Activated CD8-positive, alpha-beta T cell treated with anti-CD3 and anti-CD28 coated beads, Interleukin-2, amount 10 ng/mL, durations not matched to agents 7 days and 5 days (primary cell): ENCODE measurements around the gene KRT28. TPM values are rescaled to one million over a fixed set of nuclear protein-coding genes. Genes with fewer than 3 reads are reported as not detected.

ENCODE experiments used
- ATAC-seq: fragments of 150-1000 bp; cut with Tn5 transposase; one replicate; pipeline ENCODE4 v1.10.0; 2021; ENCODE audit warnings: moderate library complexity
- CTCF ChIA-PET: fragments of 350-600 bp; sonication (Branson Sonifier 250); formaldehyde crosslinking; loops from one replicate; lab custom pipeline; 2021; ENCODE audit warnings: antibody characterized with exemption; lab: Charles Lee
- POLR2A ChIA-PET: fragments of 350-600 bp; sonication (Branson Sonifier 250); formaldehyde crosslinking; loops from one replicate; lab custom pipeline; 2021; ENCODE audit warnings: antibody characterized with exemption; lab: Charles Lee
- DNase-seq: peaks from one replicate; pipeline ENCODE4 v3.0.0-alpha.2; 2020
- H3K27ac Mint-ChIP-seq: one replicate; pipeline ENCODE4 v1.8.0; 2021; ENCODE audit warnings: mild to moderate bottlenecking, mixed read lengths
- H3K27me3 Mint-ChIP-seq: one replicate; pipeline ENCODE4 v1.8.0; 2021; ENCODE audit warnings: low read depth, mixed read lengths
- H3K36me3 Mint-ChIP-seq: one replicate; pipeline ENCODE4 v1.8.0; 2021; ENCODE audit warnings: low read depth, mixed read lengths
- H3K4me1 Mint-ChIP-seq: one replicate; pipeline ENCODE4 v1.8.0; 2021; ENCODE audit warnings: low read depth, mixed read lengths
- H3K4me3 Mint-ChIP-seq: one replicate; pipeline ENCODE4 v1.8.0; 2021; ENCODE audit warnings: mild to moderate bottlenecking, mixed read lengths
- H3K9me3 Mint-ChIP-seq: one replicate; pipeline ENCODE4 v1.8.0; 2022; ENCODE audit warnings: mixed read lengths; ENCODE audit not compliant: insufficient read depth
- total RNA-seq, 2 experiments: library from RNA; stranded (reverse); gene quantifications; one replicate each; pipeline ENCODE4 v1.2.3, GENCODE V29; 2021

Gene KRT28
- total RNA-seq, 2 experiments from 2014 or later: not detected

DNA sequence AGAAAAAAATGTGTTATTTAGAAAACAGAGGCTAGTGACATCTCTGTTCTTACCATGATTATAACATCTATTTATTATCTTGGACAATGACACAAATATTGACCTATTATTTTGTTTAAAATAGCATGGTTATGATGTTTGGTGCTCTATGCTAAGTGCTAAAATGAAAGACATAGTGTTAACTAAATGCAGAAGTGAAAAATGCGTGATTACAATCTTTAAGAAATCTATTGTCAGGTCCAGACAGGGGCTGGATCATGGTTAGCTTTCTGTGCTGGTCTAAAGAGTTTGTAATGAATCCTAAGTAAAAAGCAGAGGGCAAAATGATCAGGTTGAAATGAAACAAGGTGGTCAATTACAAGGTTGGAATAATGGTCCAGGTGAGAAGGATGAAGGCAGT, 622 bp upstream of the KRT28 start:
- no peak for ATAC-seq

GRCh38 chr17:40796846-40797245, 2.9 kb downstream of the KRT28 start:
- Mint-ChIP-seq H3K27ac (no peak overlapping the region), H3K36me3 (no peaks in the 10 kb centered on the region), H3K9me3 (no peaks in the 10 kb centered on the region), H3K4me1 (no peaks in the 10 kb centered on the region), H3K4me3 (no peak overlapping the region), H3K27me3 (peaks cover 25% of the 10 kb centered on the region)
- DNase-seq (no peak), ATAC-seq (no peak)
- ChIA-PET POLR2A (no interaction called here), CTCF (no interaction called here)

More for the DNA sequence above, 622 bp upstream of the KRT28 start:
- DNase-seq: no peak
- peaks cover 3% of the 10 kb centered on the region for H3K4me1 Mint-ChIP-seq
- ChIA-PET CTCF (no interaction called here), POLR2A (no interaction called here)
- H3K9me3 Mint-ChIP-seq: no peaks in the 10 kb centered on the region
- no peak overlapping the region for H3K4me3 Mint-ChIP-seq
- peaks cover 32% of the 10 kb centered on the region for H3K27me3 Mint-ChIP-seq
- H3K36me3 Mint-ChIP-seq: no peaks in the 10 kb centered on the region
- H3K27ac Mint-ChIP-seq: no peak overlapping the region

GRCh38 chr17:40795019-40795667, 4.6 kb downstream of the KRT28 start:
- CTCF ChIA-PET: no interaction called here
- H3K9me3 Mint-ChIP-seq: no peaks in the 10 kb centered on the region
- H3K4me3 Mint-ChIP-seq: no peak overlapping the region
- DNase-seq: no peak
- ATAC-seq: no peak
- no peak overlapping the region for H3K27ac Mint-ChIP-seq
- peaks cover 25% of the 10 kb centered on the region for H3K27me3 Mint-ChIP-seq
- no peaks in the 10 kb centered on the region for H3K36me3 Mint-ChIP-seq
- no peaks in the 10 kb centered on the region for H3K4me1 Mint-ChIP-seq
- POLR2A ChIA-PET: no interaction called here

- POLR2A ChIA-PET: no interaction called here
- H3K9me3 Mint-ChIP-seq: no peaks in the 10 kb centered on the region
- no peak overlapping the region for H3K4me3 Mint-ChIP-seq
- H3K36me3 Mint-ChIP-seq: no peaks in the 10 kb centered on the region
- no peak for DNase-seq
- H3K4me1 Mint-ChIP-seq: no peaks in the 10 kb centered on the region
- H3K27ac Mint-ChIP-seq: no peak overlapping the region
- H3K27me3 Mint-ChIP-seq: peaks cover 24% of the 10 kb centered on the region
- CTCF ChIA-PET: no interaction called here
- no peak for ATAC-seq
Observed at GRCh38 chr17:40794466-40794865, 5.3 kb downstream of the KRT28 start.

- DNase-seq (no peak), ATAC-seq (no peak)
- Mint-ChIP-seq H3K4me3 (no peak overlapping the region), H3K9me3 (no peaks in the 10 kb centered on the region), H3K36me3 (no peaks in the 10 kb centered on the region), H3K27me3 (peaks cover 22% of the 10 kb centered on the region), H3K4me1 (no peaks in the 10 kb centered on the region), H3K27ac (no peak overlapping the region)
- ChIA-PET CTCF (no interaction called here), POLR2A (no interaction called here)
Observed at GRCh38 chr17:40793832-40794231, 5.9 kb downstream of the KRT28 start.

DNA sequence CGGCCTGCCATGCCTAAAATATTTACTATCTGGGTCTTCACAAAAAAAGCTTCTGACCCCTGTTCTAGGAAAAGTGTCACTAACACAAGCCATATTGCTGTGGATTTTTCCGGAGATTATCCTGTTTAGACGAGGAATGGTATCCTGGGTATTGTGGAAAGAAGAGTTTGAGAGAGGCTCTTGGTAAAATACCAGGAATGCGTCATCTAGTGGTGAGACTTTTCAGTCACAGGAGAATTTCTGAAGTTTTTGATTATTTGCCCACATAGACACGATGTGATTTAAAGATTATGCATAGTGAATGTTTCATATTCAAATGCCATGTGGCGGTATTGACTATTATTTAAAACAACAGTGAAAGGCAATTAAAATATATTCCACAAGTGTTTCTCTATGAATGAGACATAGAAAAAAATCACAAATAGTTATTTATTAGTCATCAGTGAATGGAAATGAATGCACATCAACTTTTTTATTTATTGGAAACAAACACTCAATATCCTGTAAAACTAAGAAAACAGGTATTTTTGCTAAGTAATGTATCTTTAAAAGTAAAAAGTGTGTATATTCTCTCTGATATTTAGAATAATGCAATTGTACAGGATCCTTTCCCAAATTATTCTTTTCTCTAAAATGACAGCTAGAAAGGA, 7.8 kb downstream of the KRT28 start:
- ATAC-seq: no peak
- ChIA-PET CTCF (interaction anchor here (0.8 to 1.2 kb wide), 2 partner anchors 172 to 176 kb away, joined by 3 read pairs; no protein-coding TSS in a partner anchor), POLR2A (no interaction called here)

GRCh38 chr17:40791111-40791510, 8.6 kb downstream of the KRT28 start:
- no peak for ATAC-seq
- DNase-seq: no peak
- no peak overlapping the region for H3K27ac Mint-ChIP-seq
- no peaks in the 10 kb centered on the region for H3K9me3 Mint-ChIP-seq
- H3K4me3 Mint-ChIP-seq: no peak overlapping the region
- H3K36me3 Mint-ChIP-seq: no peaks in the 10 kb centered on the region
- H3K27me3 Mint-ChIP-seq: peaks cover 19% of the 10 kb centered on the region
- ChIA-PET CTCF (interaction anchor here (0.8 to 1.2 kb wide), 2 partner anchors 171 to 175 kb away, joined by 3 read pairs; no protein-coding TSS in a partner anchor), POLR2A (no interaction called here)
- H3K4me1 Mint-ChIP-seq: no peaks in the 10 kb centered on the region

More for the DNA sequence above, 7.8 kb downstream of the KRT28 start:
- Mint-ChIP-seq H3K4me1 (no peaks in the 10 kb centered on the region), H3K4me3 (no peak overlapping the region), H3K27ac (no peak overlapping the region), H3K27me3 (peaks cover 21% of the 10 kb centered on the region), H3K9me3 (no peaks in the 10 kb centered on the region), H3K36me3 (no peaks in the 10 kb centered on the region)
- DNase-seq: no peak

DNA sequence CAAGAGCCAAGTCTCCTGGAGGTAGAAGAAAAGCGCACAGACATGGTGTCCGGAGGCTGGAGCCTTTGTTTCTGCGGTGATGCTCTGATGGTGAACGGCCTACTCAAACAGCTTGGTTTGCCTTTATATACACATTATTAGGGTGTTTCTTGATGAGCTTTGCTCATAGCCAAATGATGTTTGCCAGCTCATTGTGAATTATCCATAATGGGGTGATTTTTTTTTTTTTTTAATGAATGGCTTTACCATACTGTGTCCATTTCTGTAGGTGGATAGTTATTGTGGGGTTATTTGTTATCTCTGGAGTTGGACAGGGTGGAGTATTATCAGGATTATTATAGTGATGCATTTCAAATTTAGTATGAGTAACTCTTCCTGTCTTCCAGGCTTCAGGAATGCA, 17.3 kb downstream of the KRT28 start, which contains the start of gene KRT27:
Gene KRT27 (minus strand): TSS at position 101 of the 400 bp plus-strand sequence. CDS start 57 bp downstream, at position 44.
- H3K27me3 Mint-ChIP-seq: peaks cover 31% of the 10 kb centered on the region
- CTCF ChIA-PET: no interaction called here

DNA sequence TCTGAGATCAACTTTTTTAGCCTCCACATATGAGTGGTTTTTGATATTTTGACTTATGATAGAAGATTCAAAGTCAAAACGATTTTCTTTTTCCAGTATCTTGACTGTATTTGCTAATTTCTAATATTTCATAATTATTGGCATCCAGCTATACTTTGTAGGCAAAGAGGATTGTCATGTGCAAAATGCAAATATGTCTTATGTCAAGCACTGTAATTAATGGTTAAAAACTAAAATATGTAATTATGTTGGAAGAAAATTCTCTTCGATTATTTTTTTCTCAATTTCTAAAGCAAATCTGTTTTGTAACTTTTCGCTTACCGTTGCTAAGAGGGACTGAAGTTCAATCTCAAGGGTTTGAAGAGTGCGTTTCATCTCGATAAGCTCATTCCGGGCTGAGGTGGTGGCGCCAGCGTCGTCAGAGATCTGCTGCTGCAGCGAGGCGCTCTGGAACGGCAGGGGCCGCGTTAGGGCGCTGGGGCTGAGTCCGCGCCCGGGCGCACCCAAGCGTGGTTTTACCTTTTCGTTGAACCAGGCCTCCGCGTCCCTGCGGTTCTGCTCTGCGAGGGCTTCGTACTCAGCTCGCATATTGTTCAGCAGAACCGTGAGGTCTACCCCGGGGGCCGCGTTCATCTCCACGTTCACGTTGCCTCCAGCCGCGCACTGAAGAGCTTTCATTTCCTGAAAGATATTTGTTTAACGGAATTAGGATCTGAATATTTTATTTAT, 20.4 kb downstream of the KRT28 start:
- Mint-ChIP-seq H3K4me3 (peak overlapping the region; percentile 29), H3K9me3 (no peaks in the 10 kb centered on the region), H3K36me3 (no peaks in the 10 kb centered on the region), H3K4me1 (no peaks in the 10 kb centered on the region), H3K27ac (no peak overlapping the region), H3K27me3 (peaks cover 49% of the 10 kb centered on the region)
- DNase-seq (no peak), ATAC-seq (no peak)
- ChIA-PET POLR2A (no interaction called here), CTCF (interaction anchor here (0.7 to 1.0 kb wide), 2 partner anchors 160 to 1266 kb away, joined by 3 to 4 read pairs; no protein-coding TSS in a partner anchor)

More for the DNA sequence above, 17.3 kb downstream of the KRT28 start, which contains the start of gene KRT27:
- Mint-ChIP-seq H3K4me1 (no peaks in the 10 kb centered on the region), H3K27ac (no peak within 1 kb of the TSS), H3K4me3 (no peak within 1 kb of the TSS), H3K9me3 (no peaks in the 10 kb centered on the region), H3K36me3 (no peaks in the 10 kb centered on the region)
- DNase-seq: no peak
- ATAC-seq: no peak
- POLR2A ChIA-PET: no interaction called here

- CTCF ChIA-PET: no interaction called here
- ATAC-seq: no peak
- peaks cover 52% of the 10 kb centered on the region for H3K27me3 Mint-ChIP-seq
Observed at GRCh38 chr17:40778461-40778860, 21.3 kb downstream of the KRT28 start.

GRCh38 chr17:40777971-40778370, 21.8 kb downstream of the KRT28 start:
- ChIA-PET POLR2A (interaction anchor here (0.6 kb wide), 1 partner anchor 296 kb away, joined by 3 read pairs; no protein-coding TSS in a partner anchor), CTCF (no interaction called here)
- Mint-ChIP-seq H3K4me3 (no peak overlapping the region), H3K27me3 (peaks cover 47% of the 10 kb centered on the region), H3K4me1 (no peaks in the 10 kb centered on the region), H3K36me3 (no peaks in the 10 kb centered on the region), H3K9me3 (no peaks in the 10 kb centered on the region), H3K27ac (no peak overlapping the region)
- no peak for ATAC-seq
- no peak for DNase-seq

More at GRCh38 chr17:40778461-40778860, 21.3 kb downstream of the KRT28 start:
- no peak overlapping the region for H3K4me3 Mint-ChIP-seq
- H3K9me3 Mint-ChIP-seq: no peaks in the 10 kb centered on the region
- no peak overlapping the region for H3K27ac Mint-ChIP-seq
- no peaks in the 10 kb centered on the region for H3K4me1 Mint-ChIP-seq
- DNase-seq: no peak
- no peaks in the 10 kb centered on the region for H3K36me3 Mint-ChIP-seq
- POLR2A ChIA-PET: interaction anchor here (0.6 kb wide), 1 partner anchor 295 kb away, joined by 3 read pairs; no protein-coding TSS in a partner anchor
